Measurements from ENCODE around the gene COL5A2.

DNA sequence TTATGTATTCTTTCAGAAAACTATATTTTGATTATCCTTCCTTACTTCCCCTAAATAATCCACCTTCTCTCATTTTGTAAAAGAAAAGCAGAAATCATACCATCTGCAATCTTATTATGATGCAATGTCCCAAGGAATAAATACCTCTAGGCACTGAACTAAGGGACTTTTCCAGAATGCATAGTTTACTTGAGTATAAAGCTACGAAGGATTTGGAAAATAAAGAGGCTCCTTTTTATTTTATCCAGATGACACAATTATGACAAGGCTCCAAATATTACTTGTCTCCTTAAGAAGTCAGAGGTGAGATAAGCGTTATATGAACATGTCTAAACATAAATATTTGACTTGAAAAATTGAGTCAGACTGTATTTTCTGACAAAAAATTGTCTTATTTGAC, 133.2 kb downstream of the COL5A2 start:
- TF ChIP-seq EZH2 (IDR thresholded peaks at IDR 0.05; ENCODE audit: borderline replicate concordance, low read depth, low read length, severe bottlenecking) = no peak
- TF ChIP-seq, protein P1, sequence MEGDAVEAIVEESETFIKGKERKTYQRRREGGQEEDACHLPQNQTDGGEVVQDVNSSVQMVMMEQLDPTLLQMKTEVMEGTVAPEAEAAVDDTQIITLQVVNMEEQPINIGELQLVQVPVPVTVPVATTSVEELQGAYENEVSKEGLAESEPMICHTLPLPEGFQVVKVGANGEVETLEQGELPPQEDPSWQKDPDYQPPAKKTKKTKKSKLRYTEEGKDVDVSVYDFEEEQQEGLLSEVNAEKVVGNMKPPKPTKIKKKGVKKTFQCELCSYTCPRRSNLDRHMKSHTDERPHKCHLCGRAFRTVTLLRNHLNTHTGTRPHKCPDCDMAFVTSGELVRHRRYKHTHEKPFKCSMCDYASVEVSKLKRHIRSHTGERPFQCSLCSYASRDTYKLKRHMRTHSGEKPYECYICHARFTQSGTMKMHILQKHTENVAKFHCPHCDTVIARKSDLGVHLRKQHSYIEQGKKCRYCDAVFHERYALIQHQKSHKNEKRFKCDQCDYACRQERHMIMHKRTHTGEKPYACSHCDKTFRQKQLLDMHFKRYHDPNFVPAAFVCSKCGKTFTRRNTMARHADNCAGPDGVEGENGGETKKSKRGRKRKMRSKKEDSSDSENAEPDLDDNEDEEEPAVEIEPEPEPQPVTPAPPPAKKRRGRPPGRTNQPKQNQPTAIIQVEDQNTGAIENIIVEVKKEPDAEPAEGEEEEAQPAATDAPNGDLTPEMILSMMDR (IDR thresholded peaks at IDR 0.05; ENCODE audit: borderline replicate concordance, extremely low read depth, low read length, poor library complexity, severe bottlenecking) = no peak

Data from DND-41 (cell line).